GM13976 (cell line): ENCODE measurements around the gene TRAK2.

Source experiments
- DNase-seq: peaks from one replicate; pipeline ENCODE4 v3.0.0; 2012; ENCODE audit warnings: low spot score
- in situ Hi-C: fragments of 300-500 bp; cut with MboI; formaldehyde crosslinking; loops from one replicate; pipeline ENCODE4 v1.12.0; 2022; ENCODE audit warnings: low sequenced_read_pairs, mixed read lengths, inconsistent platforms; ENCODE audit not compliant: unreplicated experiment
- TF ChIP-seq, protein P1 (sequence below): IDR thresholded peaks from 2 replicates; pipeline ENCODE4 v1.5.1; 2012; ENCODE audit warnings: borderline replicate concordance, mild to moderate bottlenecking; ENCODE audit not compliant: insufficient read depth; ENCODE audit errors: extremely low read depth, missing control alignments, control extremely low read depth

The TRAK2 gene

DNA sequence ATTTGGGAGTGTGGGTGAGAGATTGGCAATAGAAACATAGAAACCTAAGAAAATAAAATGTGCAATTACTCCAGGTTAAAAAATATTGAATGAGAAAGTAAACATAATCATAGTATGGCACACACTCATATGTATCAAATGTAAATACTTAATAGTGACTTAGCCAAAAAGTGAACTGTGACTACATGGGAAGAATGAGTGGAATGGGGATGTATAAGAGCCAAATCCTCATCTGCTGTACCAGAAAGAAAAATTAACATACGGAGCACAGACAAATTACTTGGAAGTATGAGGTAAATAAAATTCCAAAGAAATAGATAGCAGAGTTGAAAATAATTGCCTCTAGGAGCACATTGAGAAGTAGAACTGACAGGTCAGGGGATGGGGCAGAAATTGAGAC, 98.1 kb downstream of the TRAK2 start:
- in situ Hi-C loops, result no loop called here
- no peak for DNase-seq

DNA sequence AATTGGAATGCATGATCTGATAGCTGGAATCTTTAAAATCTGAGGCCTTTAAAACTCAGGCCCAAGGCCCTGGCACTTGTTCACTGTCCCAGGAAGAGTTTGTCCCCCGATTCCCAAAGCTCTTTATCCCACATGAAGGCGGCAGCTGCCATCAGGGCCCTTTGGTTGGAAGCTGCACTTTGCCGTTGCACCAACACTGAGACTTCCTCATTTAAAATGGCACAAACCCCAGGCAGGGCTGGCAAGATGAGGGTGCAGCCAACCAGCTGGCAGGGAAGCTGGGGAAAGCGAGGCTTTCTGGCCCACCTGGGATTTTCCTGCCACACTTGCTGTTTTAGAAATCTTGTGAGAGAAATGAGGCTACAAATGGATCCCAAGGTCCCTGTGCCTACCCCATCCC, 100.4 kb downstream of the TRAK2 start:
- no peak for DNase-seq
- in situ Hi-C loops, result no loop called here
- TF ChIP-seq, protein P1, sequence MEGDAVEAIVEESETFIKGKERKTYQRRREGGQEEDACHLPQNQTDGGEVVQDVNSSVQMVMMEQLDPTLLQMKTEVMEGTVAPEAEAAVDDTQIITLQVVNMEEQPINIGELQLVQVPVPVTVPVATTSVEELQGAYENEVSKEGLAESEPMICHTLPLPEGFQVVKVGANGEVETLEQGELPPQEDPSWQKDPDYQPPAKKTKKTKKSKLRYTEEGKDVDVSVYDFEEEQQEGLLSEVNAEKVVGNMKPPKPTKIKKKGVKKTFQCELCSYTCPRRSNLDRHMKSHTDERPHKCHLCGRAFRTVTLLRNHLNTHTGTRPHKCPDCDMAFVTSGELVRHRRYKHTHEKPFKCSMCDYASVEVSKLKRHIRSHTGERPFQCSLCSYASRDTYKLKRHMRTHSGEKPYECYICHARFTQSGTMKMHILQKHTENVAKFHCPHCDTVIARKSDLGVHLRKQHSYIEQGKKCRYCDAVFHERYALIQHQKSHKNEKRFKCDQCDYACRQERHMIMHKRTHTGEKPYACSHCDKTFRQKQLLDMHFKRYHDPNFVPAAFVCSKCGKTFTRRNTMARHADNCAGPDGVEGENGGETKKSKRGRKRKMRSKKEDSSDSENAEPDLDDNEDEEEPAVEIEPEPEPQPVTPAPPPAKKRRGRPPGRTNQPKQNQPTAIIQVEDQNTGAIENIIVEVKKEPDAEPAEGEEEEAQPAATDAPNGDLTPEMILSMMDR, result no peak

More for the DNA sequence above, 98.1 kb downstream of the TRAK2 start:
- TF ChIP-seq, protein P1, result no peak

GRCh38 chr2:201349601-201350000, 101.7 kb downstream of the TRAK2 start:
- TF ChIP-seq, protein P1, result no peak
- in situ Hi-C loops, result no loop called here
- DNase-seq, result no peak

DNA sequence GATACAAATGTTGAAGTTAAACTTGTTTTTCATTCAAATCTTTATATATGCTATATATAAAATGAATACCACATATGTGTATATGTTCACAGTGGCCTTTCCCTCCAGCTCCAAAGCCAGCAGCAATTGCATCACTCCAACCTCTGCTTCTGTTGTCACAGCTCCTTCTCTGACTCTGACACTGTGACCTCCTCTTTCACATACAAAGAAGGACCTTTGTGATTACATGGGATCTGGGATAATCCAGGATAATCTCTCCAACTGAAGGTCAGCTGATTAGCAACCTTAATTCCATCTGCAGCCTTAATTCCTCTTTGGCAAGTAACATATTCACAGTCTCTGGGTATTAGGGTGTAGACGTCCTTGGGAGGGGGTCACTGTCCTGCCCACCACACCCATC, 102.5 kb downstream of the TRAK2 start:
- in situ Hi-C loops, result no loop called here
- TF ChIP-seq, protein P1, result no peak

DNA sequence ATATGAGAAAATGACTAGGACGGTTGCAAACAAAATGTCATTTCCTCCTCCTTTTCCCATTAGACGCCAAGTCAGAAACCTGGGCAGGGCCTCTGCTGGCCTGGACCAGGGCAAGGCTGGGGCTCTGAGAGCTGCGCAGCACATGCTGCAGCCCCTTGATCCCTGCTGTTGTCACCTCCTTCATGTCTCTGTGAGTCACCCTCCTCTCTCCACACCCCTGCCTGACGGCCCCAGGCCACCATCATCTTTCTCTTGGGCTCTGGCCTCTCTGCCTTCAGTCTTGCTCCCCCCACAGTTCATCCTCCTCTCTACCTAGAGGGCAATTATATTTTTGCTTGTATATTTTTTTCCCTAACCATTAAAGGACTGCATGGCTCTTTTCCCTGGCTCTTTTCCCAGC, 104.1 kb downstream of the TRAK2 start:
- TF ChIP-seq, protein P1, result no peak
- in situ Hi-C loops, result no loop called here
- DNase-seq, result no peak

More for the DNA sequence above, 102.5 kb downstream of the TRAK2 start:
- no peak for DNase-seq

- DNase-seq, result no peak
- in situ Hi-C loops, result no loop called here
- TF ChIP-seq, protein P1, result no peak
These were observed 105.5 kb downstream of the TRAK2 start for GRCh38 chr2:201345625-201346213.
